Measurements from ENCODE around the gene CTDSP2.

DNA sequence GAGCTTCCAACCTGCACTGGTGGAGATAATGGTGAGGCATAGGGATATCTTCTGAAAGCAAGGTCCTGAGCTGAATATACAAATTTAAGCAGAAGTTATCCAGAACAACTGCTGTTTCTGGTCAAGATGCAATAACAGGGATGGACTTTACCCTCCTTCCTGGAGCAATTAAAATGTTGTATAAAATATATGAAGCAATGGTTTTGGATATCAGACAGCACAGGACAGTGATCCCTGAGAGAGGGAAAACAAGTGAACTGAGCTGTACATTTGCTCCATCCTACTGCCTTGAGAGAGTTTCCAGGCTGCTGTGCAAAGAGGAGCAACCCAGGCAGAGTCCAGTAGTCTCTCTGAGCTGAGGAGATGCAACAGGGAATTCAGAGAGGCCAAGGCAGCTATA lies 36.0 kb upstream of the CTDSP2 start:
- no peak for TF ChIP-seq CTCF (IDR thresholded peaks at IDR 0.05)
- no peak for TF ChIP-seq POLR2A (IDR thresholded peaks at IDR 0.05)
